ENCODE results near the gene USP53. TPM values are rescaled to one million over a fixed set of nuclear protein-coding genes. Genes with fewer than 3 reads are reported as not detected.

Gene USP53
- total and polyA plus RNA-seq, 2 of the 13 experiments (the other 11 are each of a cell fraction or from before 2014, with no cell fraction given): 5.3 to 8.1 TPM

- TF ChIP-seq SP4 (CRISPR knock-in tag; IDR thresholded peaks at IDR 0.05) (peak; percentile 78), ZNF598 (CRISPR knock-in tag; IDR thresholded peaks at IDR 0.05; ENCODE audit: borderline replicate concordance) (peak; percentile 92), THAP8 (CRISPR knock-in tag; IDR thresholded peaks at IDR 0.05; ENCODE audit: borderline replicate concordance) (peak; percentile 92), TARDBP (CRISPR knock-in tag; IDR thresholded peaks at IDR 0.05) (peak; percentile 44; the same call in 1 of the 2 replicates), ZMAT3 (CRISPR knock-in tag; conservative IDR thresholded peaks at IDR 0.05) (no peak), GPBP1L1 (CRISPR knock-in tag; IDR thresholded peaks at IDR 0.05) (no peak), ZNF563 (CRISPR knock-in tag; IDR thresholded peaks at IDR 0.05) (peak; percentile 92), ZNF644 (CRISPR knock-in tag; IDR thresholded peaks at IDR 0.05; ENCODE audit: low read depth) (peak; percentile 63), KDM2A (CRISPR knock-in tag; IDR thresholded peaks at IDR 0.05; ENCODE audit: borderline replicate concordance, low read depth) (peak; percentile 60; the same call in 1 of the 2 replicates), MAFF (IDR thresholded peaks at IDR 0.05; ENCODE audit: low read depth, low read length) (0 out of 2 replicates have a peak, but pooled peaks have one; percentile 12), DNMT3B (CRISPR knock-in tag; conservative IDR thresholded peaks at IDR 0.05) (peak; percentile 12; the same call in 1 of the 2 replicates), ZNF280D (CRISPR knock-in tag; IDR thresholded peaks at IDR 0.05) (0 out of 2 replicates have a peak, but pooled peaks have one; percentile 17), NCOA2 (CRISPR knock-in tag; IDR thresholded peaks at IDR 0.05) (0 out of 2 replicates have a peak, but pooled peaks have one; percentile 11), CHCHD3 (CRISPR knock-in tag; IDR thresholded peaks at IDR 0.05) (no peak), ERF (CRISPR knock-in tag; IDR thresholded peaks at IDR 0.05) (peak; percentile 25; the same call in 1 of the 2 replicates), ZFP91 (CRISPR knock-in tag; IDR thresholded peaks at IDR 0.05; ENCODE audit: borderline replicate concordance) (peak; percentile 77; the same call in 1 of the 2 replicates), ZBTB43 (CRISPR knock-in tag; conservative IDR thresholded peaks at IDR 0.05) (no peak; the same call in 1 of the 2 replicates)
Observed at GRCh38 chr4:119212234-119212963, at the start of gene USP53 (continued).
